Psoas muscle (tissue), 8 donors: ENCODE data around the gene PTCD2. TPM values are rescaled to one million over a fixed set of nuclear protein-coding genes. Genes with fewer than 3 reads are reported as not detected.

ENCODE experiments used
- ATAC-seq, 4 donors: fragments of 200-7000 bp; cut with Tn5 transposase; one replicate each; pipeline ENCODE4 v1.9.1; 2020; ENCODE audit warnings: moderate library complexity in 3 of 4, mild to moderate bottlenecking in 2 of 4
- DNase-seq, 2 donors: peaks; one replicate each; pipeline ENCODE4 v3.0.0-alpha.2; 2020
- H3K27ac ChIP-seq: fragments of 200-600 bp; one replicate; pipeline ENCODE4 v1.8.0; 2022
- H3K27me3 ChIP-seq, 3 donors: fragments of 200-600 bp in 1 of 3; one replicate each; pipeline versions ENCODE4 v1.6.1 to v1.8.0; 2013 to 2022; ENCODE audit warnings: low read length in 2 of 3, mild to moderate bottlenecking in 2 of 3, moderate library complexity in 1 of 3; ENCODE audit not compliant: insufficient read depth in 3 of 3
- H3K36me3 ChIP-seq, 2 donors: fragments of 200-600 bp in 1 of 2; one replicate each; pipeline versions ENCODE4 v1.6.1 to v1.8.0; 2013 to 2022; ENCODE audit warnings: low read depth in 1 of 2, mild to moderate bottlenecking in 1 of 2, moderate library complexity in 1 of 2; ENCODE audit not compliant: insufficient read depth in 1 of 2
- H3K4me1 ChIP-seq: fragments of 200-600 bp; one replicate; pipeline ENCODE4 v1.8.0; 2022
- H3K4me3 ChIP-seq: fragments of 200-600 bp; one replicate; pipeline ENCODE4 v1.8.0; 2022; ENCODE audit warnings: mild to moderate bottlenecking
- H3K9me3 ChIP-seq: fragments of 200-600 bp; one replicate; pipeline ENCODE4 v1.8.0; 2022
- WGBS, 3 donors: extraction: QIAGEN DNeasy Blood & Tissue Kit; methylation state at CpG; one replicate each; pipeline versions ENCODE4 v1.1.6 to v1.1.7; 2013; 5-methylcytosine and 5-hydroxymethylcytosine counted together
- intact Hi-C, 2 donors: fragments of 100-400 bp; cut with DNase I; formaldehyde crosslinking; loops; one replicate each; pipeline versions ENCODE4 v1.11.0 to v1.14.2; 2022
- polyA plus RNA-seq, 3 donors: library from polyadenylated mRNA; stranded (reverse); fragments of 200-250 nt; gene quantifications; one replicate each; pipeline ENCODE4 v1.2.3, GENCODE V29; 2013
- total RNA-seq, 4 donors: library from RNA; stranded (reverse); fragmentation: NEBNext Ultra II Directional in 2 of 4; extraction: Animal tissue kit (Norgen Biotek cat#: 25700) in 2 of 4; gene quantifications; one replicate each; pipeline versions ENCODE4 v1.2.1 to v1.2.4, GENCODE V29; 2021 to 2023
- TF ChIP-seq, protein P1 (sequence below): fragments of 200-600 bp; IDR thresholded peaks from one replicate; pipeline ENCODE4 v1.8.0; 2022; ENCODE audit warnings: antibody characterized with exemption
- donor health status: healthy with polysubstance abuse.
- donor health status: DM: no; HTN: no; CAD: no; lungs with moderate emphysema.
- donor health status: Bipolar disorder and iron deficiency.
- donor health status: healthy.
- donor health status: DM: yes; HTN: yes; CAD: no.
- donor health status: DM: no; HTN: no; CAD: no.
- donor health status: DM: no; HTN: no; CAD: no.
- donor health status: DM: yes; HTN: yes; CAD: no.

The PTCD2 gene
- total and polyA plus RNA-seq, 7 donors: 6.2 to 30.8 (median 12.8) TPM

DNA sequence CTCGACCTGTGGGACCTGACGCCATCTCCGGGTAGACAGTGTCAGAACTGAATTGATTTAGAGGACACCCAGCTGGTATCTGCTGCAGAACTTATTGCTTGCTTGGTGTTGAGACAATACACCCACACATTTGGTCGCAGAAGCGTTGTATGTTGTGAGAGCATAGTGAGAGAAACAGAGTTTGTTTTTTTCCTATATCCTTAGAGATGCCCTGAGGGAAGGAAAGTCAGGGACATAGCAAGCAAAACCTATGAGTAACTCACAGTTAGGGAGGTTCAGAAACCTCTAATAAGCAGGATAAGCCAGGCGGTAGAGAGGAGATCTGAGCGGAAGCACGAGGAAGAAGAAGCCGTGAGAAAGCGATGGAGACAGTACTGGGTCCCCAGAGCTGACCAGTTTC lies 59.8 kb downstream of the PTCD2 start:
- ATAC-seq: no peak
- TF ChIP-seq, protein P1, sequence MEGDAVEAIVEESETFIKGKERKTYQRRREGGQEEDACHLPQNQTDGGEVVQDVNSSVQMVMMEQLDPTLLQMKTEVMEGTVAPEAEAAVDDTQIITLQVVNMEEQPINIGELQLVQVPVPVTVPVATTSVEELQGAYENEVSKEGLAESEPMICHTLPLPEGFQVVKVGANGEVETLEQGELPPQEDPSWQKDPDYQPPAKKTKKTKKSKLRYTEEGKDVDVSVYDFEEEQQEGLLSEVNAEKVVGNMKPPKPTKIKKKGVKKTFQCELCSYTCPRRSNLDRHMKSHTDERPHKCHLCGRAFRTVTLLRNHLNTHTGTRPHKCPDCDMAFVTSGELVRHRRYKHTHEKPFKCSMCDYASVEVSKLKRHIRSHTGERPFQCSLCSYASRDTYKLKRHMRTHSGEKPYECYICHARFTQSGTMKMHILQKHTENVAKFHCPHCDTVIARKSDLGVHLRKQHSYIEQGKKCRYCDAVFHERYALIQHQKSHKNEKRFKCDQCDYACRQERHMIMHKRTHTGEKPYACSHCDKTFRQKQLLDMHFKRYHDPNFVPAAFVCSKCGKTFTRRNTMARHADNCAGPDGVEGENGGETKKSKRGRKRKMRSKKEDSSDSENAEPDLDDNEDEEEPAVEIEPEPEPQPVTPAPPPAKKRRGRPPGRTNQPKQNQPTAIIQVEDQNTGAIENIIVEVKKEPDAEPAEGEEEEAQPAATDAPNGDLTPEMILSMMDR: no peak
- Histone ChIP-seq H3K36me3 (no peaks in the 10 kb centered on the region), H3K27ac (peak overlapping the region; percentile 83), H3K9me3 (no peaks in the 10 kb centered on the region), H3K4me1 (peaks cover 44% of the 10 kb centered on the region), H3K4me3 (no peak overlapping the region), H3K27me3 (no peaks in the 10 kb centered on the region)
- WGBS, 3 donors: 62 to 71% (median 63%) methylated on average over 10 of the region's 10 CpGs
- intact Hi-C loops: loop anchor here in 1 of 2 donors (5.0 kb wide), 1 partner anchor 72 kb away; no protein-coding TSS in a partner anchor
- DNase-seq: no peak

DNA sequence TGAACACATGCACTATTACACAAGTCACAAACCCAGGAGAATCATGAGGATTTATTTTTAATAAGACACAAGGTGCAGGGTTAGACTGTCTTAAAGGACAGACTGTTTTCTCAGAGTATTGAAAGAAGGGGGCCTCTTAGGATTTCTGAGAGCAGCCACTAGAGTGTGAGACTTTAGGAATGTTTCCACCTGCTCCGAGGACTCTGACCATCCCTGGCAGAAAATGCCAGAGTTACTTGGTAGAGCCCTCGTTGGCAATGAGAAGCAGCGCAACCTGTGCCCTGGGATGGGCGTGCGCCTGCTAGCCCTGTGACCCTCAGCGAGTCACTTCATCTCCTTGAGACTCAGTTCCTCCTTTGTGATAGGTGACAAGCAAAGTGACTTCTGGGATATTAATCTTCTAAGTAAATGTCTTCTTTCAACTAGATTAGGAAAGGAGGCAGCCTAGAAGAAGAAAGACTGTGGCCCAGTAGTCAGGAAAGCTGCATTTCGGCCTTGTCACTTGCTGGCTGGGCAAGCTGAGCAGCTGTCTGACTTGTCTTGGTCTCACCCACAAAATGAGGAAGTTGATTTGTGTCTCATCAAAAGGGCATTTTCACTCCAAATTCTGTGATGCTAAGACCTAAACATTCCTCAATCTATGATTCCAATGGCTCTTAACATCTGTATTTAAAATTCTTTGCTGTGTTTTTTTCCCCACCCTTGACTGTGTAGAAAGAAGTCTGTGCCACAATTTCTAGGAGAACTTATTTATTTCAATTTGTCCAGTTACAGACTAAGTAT lies 60.5 kb downstream of the PTCD2 start:
- DNase-seq (no peak), ATAC-seq (no peak)
- peak overlapping the region; percentile 83 for H3K27ac ChIP-seq
- TF ChIP-seq, protein P1: no peak
- intact Hi-C loops: no loop called here
- 61 to 79% (median 66%) methylated on average over 7 of the region's 7 CpGs for WGBS, 3 donors
- H3K4me3 ChIP-seq: no peak overlapping the region
- peaks cover 44% of the 10 kb centered on the region for H3K4me1 ChIP-seq
- H3K9me3 ChIP-seq: no peaks in the 10 kb centered on the region
- H3K36me3 ChIP-seq: no peaks in the 10 kb centered on the region
- H3K27me3 ChIP-seq: no peaks in the 10 kb centered on the region

DNA sequence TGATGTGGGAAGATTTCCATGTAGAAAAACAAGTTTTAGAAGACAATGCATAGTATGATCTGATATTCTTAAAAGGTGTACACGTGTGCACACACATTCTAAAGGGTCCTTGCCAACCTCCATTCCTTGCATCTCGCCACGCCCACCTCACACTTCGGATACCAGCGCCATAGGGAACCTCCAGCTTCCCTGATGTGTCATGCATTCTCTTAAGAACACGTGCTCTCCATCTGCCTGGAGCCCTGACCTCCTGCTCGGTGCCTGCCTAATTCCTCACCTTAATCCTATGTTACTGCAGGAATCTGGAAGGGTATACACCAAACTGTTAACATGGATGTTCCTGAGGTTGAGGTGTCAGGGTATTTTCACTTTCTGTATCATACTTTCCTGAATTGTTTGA lies 63.1 kb downstream of the PTCD2 start:
- no peaks in the 10 kb centered on the region for H3K27me3 ChIP-seq
- H3K4me3 ChIP-seq: no peak overlapping the region
- 51 to 62% (median 57%) methylated on average over 7 of the region's 7 CpGs for WGBS, 3 donors
- intact Hi-C loops: no loop called here
- H3K9me3 ChIP-seq: no peaks in the 10 kb centered on the region
- no peaks in the 10 kb centered on the region for H3K36me3 ChIP-seq
- peaks cover 45% of the 10 kb centered on the region for H3K4me1 ChIP-seq
- TF ChIP-seq, protein P1: no peak
- H3K27ac ChIP-seq: peak overlapping the region; percentile 33
- ATAC-seq (peak in 1 of 4 donors; percentile 50), DNase-seq (no peak)

DNA sequence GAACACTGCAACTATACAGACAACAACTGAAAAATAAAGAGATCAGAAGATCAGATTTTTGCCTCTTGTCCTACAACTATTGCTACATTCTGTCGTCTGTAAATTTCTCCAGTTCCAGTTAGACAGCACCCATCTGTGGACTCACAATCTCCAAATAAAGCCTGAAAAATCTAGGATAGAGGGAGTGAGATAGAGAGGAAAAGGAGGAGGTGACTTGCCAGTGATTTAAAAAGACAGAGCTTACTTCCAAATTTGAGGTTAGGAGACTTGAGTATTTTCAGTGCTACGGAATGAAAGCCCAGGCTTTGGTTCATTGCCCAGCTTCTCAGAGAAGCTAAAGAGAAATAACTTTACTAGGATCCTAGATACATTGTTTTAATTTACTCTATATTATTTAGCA lies 63.6 kb downstream of the PTCD2 start:
- H3K4me1 ChIP-seq: peaks cover 45% of the 10 kb centered on the region
- no peak overlapping the region for H3K4me3 ChIP-seq
- no peaks in the 10 kb centered on the region for H3K27me3 ChIP-seq
- TF ChIP-seq, protein P1: no peak
- no peaks in the 10 kb centered on the region for H3K36me3 ChIP-seq
- intact Hi-C loops: no loop called here
- H3K27ac ChIP-seq: peak overlapping the region; percentile 33
- ATAC-seq (no peak), DNase-seq (no peak)
- WGBS, 3 donors: 24 to 50% (median 33%) methylated on average over 2 of the region's 2 CpGs
- no peaks in the 10 kb centered on the region for H3K9me3 ChIP-seq
